GM12874 (cell line): ENCODE measurements around the gene RNF123.

ENCODE experiments used
- TF ChIP-seq, protein P1 (sequence below): IDR thresholded peaks from 2 replicates; pipeline ENCODE4 v1.5.1; 2011; ENCODE audit warnings: low read depth, mild to moderate bottlenecking, control low read depth, low read length, moderate library complexity; ENCODE audit not compliant: insufficient read depth

Gene RNF123

GRCh38 chr3:49689046-49689907 lies at the start of gene RNF123, which contains the start of gene MST1:
TSS of gene RNF123 (plus strand) at chr3:49689557. CDS start at chr3:49691166, 1,609 bp downstream.
TSS of gene MST1 (minus strand) at chr3:49689474. CDS start at chr3:49688691, 783 bp downstream.
- TF ChIP-seq, protein P1, sequence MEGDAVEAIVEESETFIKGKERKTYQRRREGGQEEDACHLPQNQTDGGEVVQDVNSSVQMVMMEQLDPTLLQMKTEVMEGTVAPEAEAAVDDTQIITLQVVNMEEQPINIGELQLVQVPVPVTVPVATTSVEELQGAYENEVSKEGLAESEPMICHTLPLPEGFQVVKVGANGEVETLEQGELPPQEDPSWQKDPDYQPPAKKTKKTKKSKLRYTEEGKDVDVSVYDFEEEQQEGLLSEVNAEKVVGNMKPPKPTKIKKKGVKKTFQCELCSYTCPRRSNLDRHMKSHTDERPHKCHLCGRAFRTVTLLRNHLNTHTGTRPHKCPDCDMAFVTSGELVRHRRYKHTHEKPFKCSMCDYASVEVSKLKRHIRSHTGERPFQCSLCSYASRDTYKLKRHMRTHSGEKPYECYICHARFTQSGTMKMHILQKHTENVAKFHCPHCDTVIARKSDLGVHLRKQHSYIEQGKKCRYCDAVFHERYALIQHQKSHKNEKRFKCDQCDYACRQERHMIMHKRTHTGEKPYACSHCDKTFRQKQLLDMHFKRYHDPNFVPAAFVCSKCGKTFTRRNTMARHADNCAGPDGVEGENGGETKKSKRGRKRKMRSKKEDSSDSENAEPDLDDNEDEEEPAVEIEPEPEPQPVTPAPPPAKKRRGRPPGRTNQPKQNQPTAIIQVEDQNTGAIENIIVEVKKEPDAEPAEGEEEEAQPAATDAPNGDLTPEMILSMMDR: peak; percentile 48

- TF ChIP-seq, protein P1: no peak
These were observed 48.1 kb upstream of the RNF123 start for GRCh38 chr3:49641292-49641691.

DNA sequence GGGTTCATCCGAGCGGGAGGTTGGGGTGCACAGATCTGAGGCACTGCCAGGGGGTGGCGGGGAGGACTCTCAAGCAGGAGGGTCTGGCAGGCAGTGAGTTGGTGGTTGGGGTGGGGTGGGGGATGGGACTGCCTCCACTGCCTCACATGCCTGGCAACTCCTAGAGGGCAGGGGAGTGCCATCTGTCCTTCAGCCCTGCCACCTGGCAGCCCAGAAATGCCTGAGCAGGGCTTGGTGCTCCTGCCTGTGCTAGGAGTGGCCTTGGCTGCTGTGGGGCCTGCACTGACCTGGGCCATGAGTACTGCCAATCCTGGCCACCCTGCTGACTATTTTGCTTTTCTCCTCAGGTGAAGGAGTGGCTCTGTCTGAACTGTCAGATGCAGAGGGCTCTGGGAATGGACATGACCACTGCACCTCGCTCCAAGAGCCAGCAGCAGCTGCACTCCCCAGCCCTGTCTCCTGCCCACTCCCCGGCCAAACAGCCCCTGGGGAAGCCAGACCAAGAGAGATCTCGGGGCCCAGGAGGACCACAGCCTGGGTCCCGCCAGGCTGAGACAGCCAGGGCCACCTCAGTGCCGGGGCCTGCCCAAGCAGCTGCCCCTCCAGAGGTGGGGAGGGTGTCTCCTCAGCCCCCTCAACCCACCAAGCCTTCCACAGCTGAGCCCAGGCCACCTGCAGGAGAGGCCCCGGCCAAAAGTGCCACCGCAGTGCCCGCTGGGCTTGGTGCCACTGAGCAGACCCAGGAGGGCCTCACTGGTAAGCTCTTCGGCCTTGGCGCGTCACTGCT lies 47.2 kb upstream of the RNF123 start:
- TF ChIP-seq, protein P1: no peak

- TF ChIP-seq, protein P1: no peak
These were observed 46.6 kb upstream of the RNF123 start for GRCh38 chr3:49642708-49643145.

DNA sequence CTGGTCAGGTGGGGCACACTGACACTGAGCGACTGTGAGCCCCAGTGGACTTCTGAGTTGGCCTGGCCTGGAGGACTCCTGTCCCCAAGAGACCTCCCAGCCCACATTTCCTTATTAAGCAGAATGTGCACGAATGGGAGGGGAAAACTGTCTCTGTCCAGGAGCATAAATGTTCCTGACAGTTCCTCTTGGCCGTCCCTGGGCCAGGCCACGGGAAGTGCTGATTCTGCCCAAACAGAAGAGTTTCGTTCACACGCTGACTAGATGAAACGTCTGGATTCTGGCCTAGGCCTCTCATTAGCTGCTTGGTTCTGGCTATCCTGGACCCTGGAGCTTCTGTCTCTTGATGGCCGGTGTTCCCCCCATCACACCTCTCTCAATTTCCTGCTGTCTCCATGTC lies 44.7 kb upstream of the RNF123 start:
- TF ChIP-seq, protein P1: no peak

- TF ChIP-seq, protein P1: no peak
These were observed 43.1 kb upstream of the RNF123 start for GRCh38 chr3:49646236-49646635.

GRCh38 chr3:49647741-49648140 lies 41.6 kb upstream of the RNF123 start:
- TF ChIP-seq, protein P1: no peak
